ENCODE results near the gene GIT2. TPM values are rescaled to one million over a fixed set of nuclear protein-coding genes. Genes with fewer than 3 reads are reported as not detected.

GIT2 gene
- total RNA-seq, 2 donors from 2014 or later = 27.0 to 27.9 TPM

DNA sequence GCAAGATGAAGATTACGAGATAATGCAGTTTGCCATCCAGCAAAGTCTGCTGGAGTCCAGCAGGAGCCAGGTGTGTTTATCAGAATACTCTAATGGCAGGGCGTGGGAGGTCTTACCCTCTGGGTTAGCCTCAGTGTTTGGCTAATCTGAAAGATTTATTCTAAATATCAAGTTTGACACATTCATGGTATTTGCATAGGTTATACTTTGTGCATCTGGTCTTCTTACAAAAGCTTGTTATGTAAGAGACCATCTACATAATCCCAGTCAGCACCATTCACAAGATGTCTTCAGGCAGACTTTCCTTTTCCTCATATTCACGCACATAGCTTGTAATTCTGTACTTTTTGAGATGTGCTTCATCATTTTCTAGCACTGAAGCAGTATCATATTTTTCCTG, 37.7 kb upstream of the GIT2 start:
- Histone ChIP-seq H3K27ac (ENCODE audit: low read depth, low read length) (no peak overlapping the region), H3K9ac (ENCODE audit: extremely low read depth, low read length, poor library complexity, severe bottlenecking) (no peak overlapping the region), H3K9me3 (ENCODE audit: control insufficient read depth, low read length) (no peaks in the 10 kb centered on the region), H3K4me3 (ENCODE audit: low read length) (no peak overlapping the region), H3K4me1 (ENCODE audit: control insufficient read depth, insufficient read depth, low read length) (no peaks in the 10 kb centered on the region), H3K36me3 (ENCODE audit: control insufficient read depth, insufficient read depth, low read length) (peaks cover 76% of the 10 kb centered on the region), H3K27me3 (ENCODE audit: control insufficient read depth, insufficient read depth, low read length, poor library complexity, severe bottlenecking) (no peaks in the 10 kb centered on the region)
- no peak for DNase-seq
- Mint-ChIP-seq H3K27ac (no peak overlapping the region), H3K4me1 (no peaks in the 10 kb centered on the region), H3K36me3 (ENCODE audit: low read depth) (peaks cover 63% of the 10 kb centered on the region), H3K27me3 (ENCODE audit: insufficient read depth) (no peaks in the 10 kb centered on the region), H3K4me3 (no peak overlapping the region), H3K9me3 (no peaks in the 10 kb centered on the region)
- TF ChIP-seq, protein P1, sequence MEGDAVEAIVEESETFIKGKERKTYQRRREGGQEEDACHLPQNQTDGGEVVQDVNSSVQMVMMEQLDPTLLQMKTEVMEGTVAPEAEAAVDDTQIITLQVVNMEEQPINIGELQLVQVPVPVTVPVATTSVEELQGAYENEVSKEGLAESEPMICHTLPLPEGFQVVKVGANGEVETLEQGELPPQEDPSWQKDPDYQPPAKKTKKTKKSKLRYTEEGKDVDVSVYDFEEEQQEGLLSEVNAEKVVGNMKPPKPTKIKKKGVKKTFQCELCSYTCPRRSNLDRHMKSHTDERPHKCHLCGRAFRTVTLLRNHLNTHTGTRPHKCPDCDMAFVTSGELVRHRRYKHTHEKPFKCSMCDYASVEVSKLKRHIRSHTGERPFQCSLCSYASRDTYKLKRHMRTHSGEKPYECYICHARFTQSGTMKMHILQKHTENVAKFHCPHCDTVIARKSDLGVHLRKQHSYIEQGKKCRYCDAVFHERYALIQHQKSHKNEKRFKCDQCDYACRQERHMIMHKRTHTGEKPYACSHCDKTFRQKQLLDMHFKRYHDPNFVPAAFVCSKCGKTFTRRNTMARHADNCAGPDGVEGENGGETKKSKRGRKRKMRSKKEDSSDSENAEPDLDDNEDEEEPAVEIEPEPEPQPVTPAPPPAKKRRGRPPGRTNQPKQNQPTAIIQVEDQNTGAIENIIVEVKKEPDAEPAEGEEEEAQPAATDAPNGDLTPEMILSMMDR (conservative IDR thresholded peaks at IDR 0.05) = no peak
- 95 to 96% methylated on average over 2 to 3 of the region's 3 CpGs for WGBS, 2 experiments (ENCODE audit: insufficient coverage in 1 of 2, insufficient read length in 1 of 2)

DNA sequence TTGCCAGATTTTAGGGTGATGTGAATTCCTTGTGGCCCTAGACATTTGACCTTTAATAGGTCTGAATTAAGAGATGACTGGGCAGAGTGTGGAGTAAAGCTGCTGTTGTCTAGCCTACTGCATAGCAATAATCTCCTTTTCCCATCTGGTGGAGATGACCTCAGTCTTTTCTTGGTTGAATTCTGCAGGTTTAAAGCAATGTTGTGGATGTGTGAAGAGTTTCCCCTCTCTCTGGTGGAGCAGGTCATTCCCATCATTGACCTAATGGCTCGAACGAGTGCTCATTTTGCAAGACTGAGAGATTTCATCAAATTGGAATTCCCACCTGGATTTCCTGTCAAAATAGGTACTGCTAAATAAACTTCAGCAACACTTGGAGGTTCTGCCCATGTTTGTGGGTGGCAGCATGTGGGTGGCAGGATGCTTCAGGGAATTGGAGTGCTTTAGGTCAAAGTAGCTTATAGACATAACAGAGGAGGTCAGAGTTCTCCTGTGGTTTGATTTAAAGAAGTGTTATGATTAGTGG, 33.2 kb upstream of the GIT2 start:
- no peak overlapping the region for H3K27ac ChIP-seq (ENCODE audit: low read depth, low read length)
- H3K27me3 ChIP-seq (ENCODE audit: control insufficient read depth, insufficient read depth, low read length, poor library complexity, severe bottlenecking) = no peaks in the 10 kb centered on the region
- Mint-ChIP-seq H3K4me1 (peaks cover 5% of the 10 kb centered on the region), H3K4me3 (no peak overlapping the region), H3K27me3 (ENCODE audit: insufficient read depth) (no peaks in the 10 kb centered on the region), H3K27ac (no peak overlapping the region), H3K36me3 (ENCODE audit: low read depth) (peaks cover 69% of the 10 kb centered on the region), H3K9me3 (no peaks in the 10 kb centered on the region)
- H3K36me3 ChIP-seq (ENCODE audit: control insufficient read depth, insufficient read depth, low read length) = peaks cover 71% of the 10 kb centered on the region
- no peak for DNase-seq
- no peak overlapping the region for H3K4me3 ChIP-seq (ENCODE audit: low read length)
- no peaks in the 10 kb centered on the region for H3K4me1 ChIP-seq (ENCODE audit: control insufficient read depth, insufficient read depth, low read length)
- no peak overlapping the region for H3K9ac ChIP-seq (ENCODE audit: extremely low read depth, low read length, poor library complexity, severe bottlenecking)
- H3K9me3 ChIP-seq (ENCODE audit: control insufficient read depth, low read length) = no peaks in the 10 kb centered on the region
- TF ChIP-seq, protein P1 (conservative IDR thresholded peaks at IDR 0.05) = no peak
- WGBS, 2 experiments (ENCODE audit: insufficient coverage in 1 of 2, insufficient read length in 1 of 2) = 94% methylated on average over 2 of the region's 2 CpGs; no CpG with 5 or more reads in 1 of the 2 experiments

DNA sequence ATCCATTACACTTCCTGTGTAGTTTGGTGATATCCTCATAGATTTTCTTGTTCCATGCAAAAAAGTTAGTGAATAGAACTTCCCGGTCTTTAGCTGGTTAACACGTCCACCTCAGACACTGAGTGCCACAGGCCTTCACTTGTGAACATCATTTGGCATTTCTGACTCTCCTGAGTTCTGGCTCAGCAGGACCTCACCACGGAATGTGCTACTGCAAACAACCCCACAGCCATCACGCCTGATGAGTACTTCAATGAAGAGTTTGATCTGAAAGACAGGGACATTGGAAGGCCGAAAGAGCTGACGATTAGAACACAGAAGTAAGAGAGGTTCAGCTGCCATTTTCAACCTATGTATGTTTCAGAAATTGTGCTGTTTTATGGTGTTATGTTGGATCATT, 32.2 kb upstream of the GIT2 start:
- H3K9me3 ChIP-seq (ENCODE audit: control insufficient read depth, low read length) = no peaks in the 10 kb centered on the region
- H3K4me3 Mint-ChIP-seq = no peak overlapping the region

More for the DNA sequence above, 32.2 kb upstream of the GIT2 start:
- Histone ChIP-seq H3K36me3 (ENCODE audit: control insufficient read depth, insufficient read depth, low read length) (peaks cover 76% of the 10 kb centered on the region), H3K27ac (ENCODE audit: low read depth, low read length) (no peak overlapping the region), H3K27me3 (ENCODE audit: control insufficient read depth, insufficient read depth, low read length, poor library complexity, severe bottlenecking) (no peaks in the 10 kb centered on the region), H3K9ac (ENCODE audit: extremely low read depth, low read length, poor library complexity, severe bottlenecking) (no peak overlapping the region), H3K4me3 (ENCODE audit: low read length) (no peak overlapping the region), H3K4me1 (ENCODE audit: control insufficient read depth, insufficient read depth, low read length) (no peaks in the 10 kb centered on the region)
- no peak overlapping the region for H3K27ac Mint-ChIP-seq
- no peaks in the 10 kb centered on the region for H3K9me3 Mint-ChIP-seq
- H3K4me1 Mint-ChIP-seq = peaks cover 5% of the 10 kb centered on the region
- peaks cover 60% of the 10 kb centered on the region for H3K36me3 Mint-ChIP-seq (ENCODE audit: low read depth)
- 80 to 86% methylated on average over 6 of the region's 6 CpGs for WGBS, 2 experiments (ENCODE audit: insufficient coverage in 1 of 2, insufficient read length in 1 of 2)
- TF ChIP-seq, protein P1 (conservative IDR thresholded peaks at IDR 0.05) = no peak
- peak; percentile 68 for DNase-seq
- no peaks in the 10 kb centered on the region for H3K27me3 Mint-ChIP-seq (ENCODE audit: insufficient read depth)

Measured in endodermal cell (in vitro differentiated cells).